Erythroblast (primary cell): ENCODE data around the gene HPCAL1.
"Not testable (repeated sequence)": the region's sequence is repeated elsewhere in the genome, so short reads cannot be mapped to it uniquely, and the experiment has no call there.

Experiments used
- GATA1 ChIP-seq: IDR thresholded peaks from 2 replicates; pipeline ENCODE4 v1.6.1; 2011; ENCODE audit warnings: low read depth, mild to moderate bottlenecking, control low read depth, low read length, moderate library complexity
- POLR2A ChIP-seq: IDR thresholded peaks from 2 replicates; pipeline ENCODE4 v1.6.1; 2011; ENCODE audit warnings: mild to moderate bottlenecking, low read length

DNA sequence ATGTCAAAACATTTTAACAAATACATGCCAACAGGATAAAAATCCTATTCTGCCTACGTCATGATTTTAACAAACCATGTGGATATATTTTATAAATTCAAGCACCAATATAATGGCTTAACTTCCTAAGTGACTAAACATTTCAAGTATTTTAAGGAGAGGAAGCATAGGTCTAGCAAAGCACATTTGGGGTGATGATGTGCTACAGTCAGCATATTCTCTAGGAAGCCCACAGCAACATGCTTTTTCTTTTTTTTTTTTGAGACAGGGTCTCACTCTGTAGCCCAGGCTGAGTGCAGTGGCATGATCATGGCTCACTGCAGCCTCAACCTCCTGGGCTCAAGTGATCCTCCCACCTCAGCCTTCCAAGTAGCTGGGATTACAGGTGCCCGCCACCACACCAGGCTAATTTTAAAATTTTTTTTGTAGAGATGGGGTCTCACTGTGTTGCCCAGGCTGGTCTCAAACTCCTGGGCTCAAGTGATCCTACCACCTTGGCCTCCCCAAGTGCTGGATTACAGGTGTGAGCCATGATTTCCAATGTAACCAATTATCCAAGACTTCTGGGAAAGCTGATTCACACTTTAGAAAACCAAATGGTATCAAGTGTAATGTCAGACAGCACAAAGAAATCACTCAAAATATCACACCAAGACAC lies 139.9 kb downstream of the HPCAL1 start:
- TF ChIP-seq POLR2A, GATA1: not testable (repeated sequence)
